ENCODE data around the gene MCUB.
"Not testable (repeated sequence)": the region's sequence is repeated elsewhere in the genome, so short reads cannot be mapped to it uniquely, and the experiment has no call there.

MCUB gene

DNA sequence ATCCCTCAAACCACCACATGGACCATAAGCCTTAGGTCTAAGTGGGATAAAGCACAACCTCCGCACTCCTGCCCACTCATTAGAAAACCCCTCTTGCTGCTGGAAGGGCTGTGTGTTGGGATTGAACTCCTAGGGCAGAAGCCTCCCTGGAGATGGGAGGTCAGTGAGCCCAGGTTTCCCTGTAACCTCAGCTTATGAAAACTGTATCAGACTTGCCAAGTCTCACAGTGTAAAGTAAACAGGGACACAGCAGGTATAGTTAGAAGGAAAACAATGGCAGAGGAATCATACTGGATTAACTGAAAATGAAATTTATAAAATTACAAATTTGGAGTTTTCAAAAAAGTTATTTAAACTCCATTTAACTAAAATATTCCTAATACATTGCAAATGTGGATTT lies 113.3 kb downstream of the MCUB start:
- no peak overlapping the region for H3K27ac ChIP-seq (ENCODE audit: insufficient read depth, low read depth, low read length, poor library complexity, severe bottlenecking)
- H3K4me1 ChIP-seq (ENCODE audit: control insufficient read depth, insufficient read depth, low read length), result no peaks in the 10 kb centered on the region
- H3K27me3 ChIP-seq (ENCODE audit: control insufficient read depth, insufficient read depth, low read length, poor library complexity, severe bottlenecking), result no peaks in the 10 kb centered on the region
- no peak overlapping the region for H3K4me3 ChIP-seq (ENCODE audit: insufficient read depth, low read depth, low read length)
- no peaks in the 10 kb centered on the region for H3K36me3 ChIP-seq (ENCODE audit: control insufficient read depth, insufficient read depth, low read length)
- 91% methylated on average over 1 of the region's 1 CpG; no CpG with 5 or more reads in 1 of the 2 experiments for WGBS, 2 experiments
- no peaks in the 10 kb centered on the region for H3K9me3 ChIP-seq (ENCODE audit: control insufficient read depth, low read length)

DNA sequence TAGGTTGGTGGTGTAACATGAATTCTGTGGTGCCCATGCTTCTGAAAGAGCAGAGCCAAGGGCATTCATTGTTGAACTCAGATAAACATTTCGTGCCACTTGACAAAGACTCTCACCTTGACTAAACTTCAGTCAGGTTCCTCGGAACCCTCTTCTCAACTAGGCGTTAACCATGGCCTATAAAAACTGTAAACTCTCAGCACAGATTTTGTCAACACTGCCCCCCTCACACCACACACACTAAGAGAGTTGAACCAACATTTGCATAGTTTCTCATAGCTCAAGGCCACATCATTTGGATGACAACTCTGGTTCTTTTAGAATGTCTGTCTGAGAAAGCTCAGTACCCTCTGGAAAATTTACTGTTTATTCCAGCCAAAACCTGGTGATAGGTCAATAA lies 115.1 kb downstream of the MCUB start:
- Histone ChIP-seq H3K4me3 (ENCODE audit: insufficient read depth, low read depth, low read length) (no peak overlapping the region), H3K27ac (ENCODE audit: insufficient read depth, low read depth, low read length, poor library complexity, severe bottlenecking) (no peak overlapping the region), H3K27me3 (ENCODE audit: control insufficient read depth, insufficient read depth, low read length, poor library complexity, severe bottlenecking) (no peaks in the 10 kb centered on the region), H3K4me1 (ENCODE audit: control insufficient read depth, insufficient read depth, low read length) (no peaks in the 10 kb centered on the region), H3K36me3 (ENCODE audit: control insufficient read depth, insufficient read depth, low read length) (no peaks in the 10 kb centered on the region), H3K9me3 (ENCODE audit: control insufficient read depth, low read length) (no peaks in the 10 kb centered on the region)
- WGBS, 2 experiments, result 92 to 94% methylated on average over 3 of the region's 3 CpGs

DNA sequence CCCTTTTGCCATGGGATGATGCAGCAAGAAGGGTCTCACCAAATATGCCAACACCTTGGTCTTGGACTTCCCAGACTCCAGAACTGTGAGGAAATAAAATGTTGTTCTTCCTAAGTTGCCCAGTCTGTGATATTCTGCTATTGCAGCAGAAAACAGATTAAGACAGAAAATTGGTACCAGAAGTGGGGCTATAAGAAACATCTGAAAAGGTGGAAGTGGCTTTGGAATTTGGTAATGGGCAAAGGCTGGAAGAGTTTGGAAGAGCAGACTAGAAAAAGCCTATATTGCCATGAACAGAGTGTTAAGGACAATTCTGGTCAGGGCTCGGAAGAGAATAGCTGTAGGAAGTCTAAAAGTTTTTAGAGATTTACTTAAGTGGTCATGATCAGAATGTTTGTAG lies 115.8 kb downstream of the MCUB start:
- no peaks in the 10 kb centered on the region for H3K36me3 ChIP-seq (ENCODE audit: control insufficient read depth, insufficient read depth, low read length)
- no peak overlapping the region for H3K27ac ChIP-seq (ENCODE audit: insufficient read depth, low read depth, low read length, poor library complexity, severe bottlenecking)
- H3K4me1 ChIP-seq (ENCODE audit: control insufficient read depth, insufficient read depth, low read length), result no peaks in the 10 kb centered on the region
- WGBS, 2 experiments, result 91 to 94% methylated on average over 1 of the region's 1 CpG
- H3K9me3 ChIP-seq (ENCODE audit: control insufficient read depth, low read length), result no peaks in the 10 kb centered on the region
- H3K4me3 ChIP-seq (ENCODE audit: insufficient read depth, low read depth, low read length), result no peak overlapping the region
- no peaks in the 10 kb centered on the region for H3K27me3 ChIP-seq (ENCODE audit: control insufficient read depth, insufficient read depth, low read length, poor library complexity, severe bottlenecking)

GRCh38 chr4:109676886-109677285 lies 116.8 kb downstream of the MCUB start:
- H3K9me3 ChIP-seq (ENCODE audit: control insufficient read depth, low read length), result no peaks in the 10 kb centered on the region
- no peak overlapping the region for H3K4me3 ChIP-seq (ENCODE audit: insufficient read depth, low read depth, low read length)
- no peaks in the 10 kb centered on the region for H3K27me3 ChIP-seq (ENCODE audit: control insufficient read depth, insufficient read depth, low read length, poor library complexity, severe bottlenecking)
- no peaks in the 10 kb centered on the region for H3K36me3 ChIP-seq (ENCODE audit: control insufficient read depth, insufficient read depth, low read length)
- 80 to 100% methylated on average over 1 of the region's 1 CpG for WGBS, 2 experiments
- H3K4me1 ChIP-seq (ENCODE audit: control insufficient read depth, insufficient read depth, low read length), result no peaks in the 10 kb centered on the region
- no peak overlapping the region for H3K27ac ChIP-seq (ENCODE audit: insufficient read depth, low read depth, low read length, poor library complexity, severe bottlenecking)

DNA sequence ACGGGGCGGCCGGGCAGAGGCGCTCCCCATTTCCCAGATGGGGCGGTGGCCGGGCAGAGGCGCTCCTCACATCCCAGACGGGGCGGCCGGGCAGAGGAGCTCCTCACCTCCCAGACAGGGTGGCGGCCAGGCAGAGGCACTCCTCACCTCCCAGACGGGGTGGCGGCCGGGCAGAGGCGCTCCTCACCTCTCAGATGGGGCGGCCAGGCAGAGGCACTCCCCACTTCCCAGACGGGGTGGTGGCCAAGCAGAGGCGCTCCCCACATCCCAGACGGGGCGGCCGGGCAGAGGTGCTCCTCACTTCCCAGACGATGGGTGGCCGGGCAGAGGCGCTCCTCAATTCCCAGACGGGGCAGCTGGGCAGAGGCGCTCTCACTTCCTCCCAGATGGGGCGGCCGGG lies 118.4 kb downstream of the MCUB start:
- not testable (repeated sequence) for H3K9me3 ChIP-seq (ENCODE audit: control insufficient read depth, low read length); H3K4me3 ChIP-seq (ENCODE audit: insufficient read depth, low read depth, low read length); H3K36me3 ChIP-seq (ENCODE audit: control insufficient read depth, insufficient read depth, low read length); H3K27me3 ChIP-seq (ENCODE audit: control insufficient read depth, insufficient read depth, low read length, poor library complexity, severe bottlenecking); H3K27ac ChIP-seq (ENCODE audit: insufficient read depth, low read depth, low read length, poor library complexity, severe bottlenecking); H3K4me1 ChIP-seq (ENCODE audit: control insufficient read depth, insufficient read depth, low read length)
- WGBS, 2 experiments, result 95% methylated on average over 28 of the region's 28 CpGs

- H3K27me3 ChIP-seq (ENCODE audit: control insufficient read depth, insufficient read depth, low read length, poor library complexity, severe bottlenecking); H3K9me3 ChIP-seq (ENCODE audit: control insufficient read depth, low read length); H3K4me1 ChIP-seq (ENCODE audit: control insufficient read depth, insufficient read depth, low read length); H3K4me3 ChIP-seq (ENCODE audit: insufficient read depth, low read depth, low read length); H3K36me3 ChIP-seq (ENCODE audit: control insufficient read depth, insufficient read depth, low read length); H3K27ac ChIP-seq (ENCODE audit: insufficient read depth, low read depth, low read length, poor library complexity, severe bottlenecking): not testable (repeated sequence)
- WGBS, 2 experiments, result 92 to 98% methylated on average over 13 of the region's 14 CpGs
Measured at GRCh38 chr4:109678925-109679324, 118.9 kb downstream of the MCUB start.

- H3K36me3 ChIP-seq (ENCODE audit: control insufficient read depth, insufficient read depth, low read length), result no peaks in the 10 kb centered on the region
- no peaks in the 10 kb centered on the region for H3K9me3 ChIP-seq (ENCODE audit: control insufficient read depth, low read length)
- H3K4me1 ChIP-seq (ENCODE audit: control insufficient read depth, insufficient read depth, low read length), result no peaks in the 10 kb centered on the region
- 83 to 94% methylated on average over 2 of the region's 2 CpGs for WGBS, 2 experiments
- no peak overlapping the region for H3K4me3 ChIP-seq (ENCODE audit: insufficient read depth, low read depth, low read length)
- H3K27me3 ChIP-seq (ENCODE audit: control insufficient read depth, insufficient read depth, low read length, poor library complexity, severe bottlenecking), result no peaks in the 10 kb centered on the region
- H3K27ac ChIP-seq (ENCODE audit: insufficient read depth, low read depth, low read length, poor library complexity, severe bottlenecking), result no peak overlapping the region
Measured at GRCh38 chr4:109682875-109683274, 122.8 kb downstream of the MCUB start.

- 94 to 95% methylated on average over 6 of the region's 6 CpGs for WGBS, 2 experiments
- H3K27me3 ChIP-seq (ENCODE audit: control insufficient read depth, insufficient read depth, low read length, poor library complexity, severe bottlenecking), result no peaks in the 10 kb centered on the region
- H3K27ac ChIP-seq (ENCODE audit: insufficient read depth, low read depth, low read length, poor library complexity, severe bottlenecking), result no peak overlapping the region
- no peaks in the 10 kb centered on the region for H3K9me3 ChIP-seq (ENCODE audit: control insufficient read depth, low read length)
- H3K4me1 ChIP-seq (ENCODE audit: control insufficient read depth, insufficient read depth, low read length), result no peaks in the 10 kb centered on the region
- H3K36me3 ChIP-seq (ENCODE audit: control insufficient read depth, insufficient read depth, low read length), result no peaks in the 10 kb centered on the region
- no peak overlapping the region for H3K4me3 ChIP-seq (ENCODE audit: insufficient read depth, low read depth, low read length)
Measured at GRCh38 chr4:109683621-109684253, 123.7 kb downstream of the MCUB start.

- Histone ChIP-seq H3K36me3 (ENCODE audit: control insufficient read depth, insufficient read depth, low read length) (peaks cover 2% of the 10 kb centered on the region), H3K9me3 (ENCODE audit: control insufficient read depth, low read length) (no peaks in the 10 kb centered on the region), H3K4me1 (ENCODE audit: control insufficient read depth, insufficient read depth, low read length) (no peaks in the 10 kb centered on the region), H3K27me3 (ENCODE audit: control insufficient read depth, insufficient read depth, low read length, poor library complexity, severe bottlenecking) (no peaks in the 10 kb centered on the region), H3K4me3 (ENCODE audit: insufficient read depth, low read depth, low read length) (no peak overlapping the region), H3K27ac (ENCODE audit: insufficient read depth, low read depth, low read length, poor library complexity, severe bottlenecking) (no peak overlapping the region)
Measured at GRCh38 chr4:109684727-109685126, 124.7 kb downstream of the MCUB start.

- Histone ChIP-seq H3K9me3 (ENCODE audit: control insufficient read depth, low read length) (no peaks in the 10 kb centered on the region), H3K36me3 (ENCODE audit: control insufficient read depth, insufficient read depth, low read length) (peaks cover 24% of the 10 kb centered on the region), H3K27me3 (ENCODE audit: control insufficient read depth, insufficient read depth, low read length, poor library complexity, severe bottlenecking) (no peaks in the 10 kb centered on the region), H3K4me3 (ENCODE audit: insufficient read depth, low read depth, low read length) (no peak overlapping the region), H3K27ac (ENCODE audit: insufficient read depth, low read depth, low read length, poor library complexity, severe bottlenecking) (no peak overlapping the region), H3K4me1 (ENCODE audit: control insufficient read depth, insufficient read depth, low read length) (no peaks in the 10 kb centered on the region)
- WGBS, 2 experiments, result 97% methylated on average over 5 to 6 of the region's 6 CpGs
Measured at GRCh38 chr4:109690690-109691410, 130.8 kb downstream of the MCUB start.
